NCI-H2227 (cell line): Measurements from ENCODE around the gene BAIAP2.
"Not testable (repeated sequence)": the region's sequence is repeated elsewhere in the genome, so short reads cannot be mapped to it uniquely, and the experiment has no call there.

Experiments used
- DNase-seq: peaks from one replicate; lab custom pipeline; 2025; ENCODE audit not compliant: unreplicated experiment; lab: John Stamatoyannopoulos, UW

BAIAP2 gene

GRCh38 chr17:81154016-81154415, 119.1 kb downstream of the BAIAP2 start:
- DNase-seq = not testable (repeated sequence)

DNA sequence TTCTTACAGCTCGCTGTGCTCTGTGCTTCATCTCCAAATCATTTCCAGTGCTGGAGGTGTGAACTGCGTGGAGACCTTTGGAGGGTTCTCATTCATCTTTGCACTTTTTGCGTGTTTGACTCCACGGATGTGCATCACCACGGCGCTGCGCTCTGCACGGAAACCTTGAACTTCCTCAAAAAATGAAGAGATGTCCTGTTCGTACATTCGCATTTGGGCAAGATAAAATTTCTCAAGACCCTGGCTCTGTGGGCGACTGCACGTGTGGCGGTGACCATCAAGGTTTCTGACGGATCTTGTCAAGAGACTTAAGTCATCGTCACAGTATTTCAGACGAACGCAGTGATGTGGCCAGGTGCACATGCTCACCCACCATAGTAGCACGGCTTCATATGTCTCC, 120.0 kb downstream of the BAIAP2 start:
- DNase-seq = no peak

DNA sequence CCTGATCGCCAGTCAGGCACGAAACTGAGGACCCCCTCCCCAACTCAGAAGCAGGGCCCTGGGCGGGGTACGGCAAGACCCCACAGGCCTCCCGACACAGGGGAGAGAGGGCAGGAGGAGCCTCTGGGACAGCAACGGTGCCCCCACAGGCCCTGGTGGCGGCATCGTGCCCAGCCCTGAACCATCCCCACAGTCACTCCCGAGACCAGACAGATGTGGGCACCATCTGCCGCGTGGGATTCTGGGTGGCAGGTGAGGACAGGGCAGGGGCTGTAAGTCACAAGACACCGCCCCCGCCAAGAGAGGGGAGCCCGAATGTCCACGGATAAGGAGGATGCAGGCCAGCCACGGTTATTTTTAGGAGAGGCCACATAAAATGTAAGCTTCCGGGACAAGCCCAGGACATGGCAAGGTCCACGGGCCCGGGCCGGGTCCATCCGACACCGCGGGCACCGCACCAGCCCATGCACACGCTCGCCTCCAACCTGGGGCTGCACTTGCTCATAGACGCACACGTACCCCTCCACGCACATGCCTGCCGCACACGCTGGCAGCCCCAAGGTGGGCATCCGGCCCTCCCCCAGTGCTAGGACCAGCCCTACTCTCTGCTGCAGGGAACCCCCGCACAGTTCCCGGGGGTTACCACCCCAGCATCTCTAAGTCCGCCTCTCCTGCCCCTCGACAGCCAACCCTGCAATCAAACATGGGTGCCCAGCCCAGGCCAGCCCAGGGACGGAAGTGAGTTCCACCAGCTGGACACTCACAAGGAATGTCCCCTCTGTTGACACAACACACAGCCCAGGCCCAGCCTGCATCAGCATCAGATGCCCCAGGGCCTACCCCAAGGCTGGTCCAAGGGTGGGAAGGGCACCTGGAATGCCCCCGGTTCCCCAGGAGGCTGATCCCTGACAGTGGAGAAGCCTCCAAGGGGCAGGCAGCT, 122.2 kb downstream of the BAIAP2 start:
- DNase-seq = no peak

DNA sequence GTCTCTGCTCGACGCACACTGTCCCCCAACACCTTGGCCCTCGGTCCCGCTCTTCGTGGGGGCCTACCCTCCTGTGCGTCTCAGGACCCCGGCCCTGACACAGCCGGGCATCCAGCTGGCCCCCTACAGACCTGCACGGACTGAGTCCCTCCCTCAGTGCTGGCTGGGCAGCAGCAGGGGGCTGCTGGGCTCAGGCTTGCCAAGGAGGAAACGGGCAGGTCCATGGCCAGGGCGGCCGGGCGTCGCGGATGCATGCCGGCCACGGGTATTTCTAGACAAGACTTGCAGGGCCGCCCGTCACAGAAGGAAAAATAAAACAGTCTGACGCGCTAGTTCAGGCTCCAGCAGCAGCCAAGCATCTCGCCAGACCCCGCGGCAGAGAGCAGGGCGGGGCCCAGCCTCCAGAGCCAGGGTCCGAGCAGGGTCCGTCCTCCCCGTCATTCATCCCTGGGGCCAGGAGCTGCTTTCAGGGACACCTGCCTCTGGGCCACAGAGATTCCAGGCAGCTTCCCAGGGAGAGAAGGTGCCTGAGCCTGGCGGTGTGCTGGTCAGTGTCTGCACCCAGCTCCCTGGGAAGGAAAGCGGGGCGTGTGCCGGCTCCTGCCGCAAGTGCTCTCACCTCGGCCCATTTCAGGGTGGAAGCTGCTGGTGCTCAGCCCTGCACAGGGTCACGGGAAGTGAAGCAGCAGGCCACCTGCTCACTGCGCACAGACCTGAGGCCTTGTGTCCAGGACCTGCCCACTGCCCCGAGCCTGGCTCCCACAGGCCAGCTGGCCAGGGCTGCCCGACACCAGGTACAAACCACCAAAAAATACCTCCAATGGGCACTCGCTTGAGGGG, 123.1 kb downstream of the BAIAP2 start:
- no peak for DNase-seq

DNA sequence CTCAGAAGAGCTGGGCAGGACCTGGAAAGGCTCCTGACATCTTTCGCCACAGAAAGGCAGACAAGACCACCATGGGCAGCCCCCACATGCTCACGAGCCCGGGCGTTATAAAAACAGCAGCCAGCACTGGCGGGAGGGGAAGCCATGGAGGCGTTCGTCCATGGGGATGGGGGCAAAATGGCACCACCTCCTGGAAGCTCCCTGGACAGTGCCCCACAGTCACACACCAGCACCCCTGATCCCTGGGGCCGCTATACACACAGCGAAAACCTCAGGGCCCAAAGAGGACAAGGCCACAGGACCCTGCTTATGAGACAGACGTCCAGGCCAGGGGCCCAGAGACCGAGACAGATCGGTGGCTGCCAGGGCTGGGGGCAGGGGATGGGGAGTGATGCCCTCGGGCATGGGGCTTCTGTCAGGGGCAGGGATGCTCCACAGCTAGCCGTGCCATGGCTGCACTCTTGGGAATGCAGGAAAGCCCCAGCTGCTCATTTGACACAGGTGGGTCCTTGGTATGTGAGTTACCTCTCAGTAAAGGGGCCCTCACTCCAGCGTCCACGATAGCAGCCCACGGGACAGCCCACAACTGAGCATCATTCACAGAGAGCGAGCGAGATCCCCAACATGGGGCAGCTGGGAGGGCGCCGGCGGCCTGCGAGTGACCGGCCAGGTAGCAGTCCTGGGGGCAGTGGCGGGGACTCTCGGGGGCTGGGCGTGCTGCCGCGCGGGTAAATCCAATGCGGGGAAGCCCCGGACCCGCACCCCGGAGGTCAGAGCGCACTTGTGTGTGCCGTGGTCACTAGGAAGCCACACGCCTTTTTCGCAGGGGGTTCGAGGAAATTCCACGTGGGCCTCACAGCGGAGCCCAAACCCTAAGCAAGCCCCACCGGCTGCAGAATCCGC, 124.0 kb downstream of the BAIAP2 start:
- DNase-seq = no peak

- no peak for DNase-seq
These were observed 124.8 kb downstream of the BAIAP2 start for GRCh38 chr17:81159611-81160265.

DNA sequence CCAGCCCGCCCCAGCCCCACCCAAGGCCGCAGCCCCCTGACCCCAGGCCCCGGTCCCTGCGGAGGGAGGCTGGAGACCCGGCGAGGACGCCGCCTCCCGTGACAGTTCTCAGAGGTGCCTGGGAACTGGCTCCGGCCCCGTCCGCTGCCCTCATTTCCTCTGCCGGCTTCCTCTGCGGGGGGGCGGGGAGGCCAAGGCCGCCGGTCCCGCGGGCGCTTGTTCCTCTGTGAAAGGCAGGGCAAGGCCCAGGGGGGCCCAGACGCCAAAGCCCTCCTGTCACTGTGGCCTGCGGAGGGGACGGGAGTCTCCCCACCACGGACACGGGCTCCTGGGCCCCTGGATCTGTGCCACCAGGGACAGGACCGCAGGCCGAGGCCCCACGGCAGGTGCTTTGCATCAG, 125.4 kb downstream of the BAIAP2 start:
- no peak for DNase-seq

- no peak for DNase-seq
These were observed 125.9 kb downstream of the BAIAP2 start for GRCh38 chr17:81160747-81161453.

DNA sequence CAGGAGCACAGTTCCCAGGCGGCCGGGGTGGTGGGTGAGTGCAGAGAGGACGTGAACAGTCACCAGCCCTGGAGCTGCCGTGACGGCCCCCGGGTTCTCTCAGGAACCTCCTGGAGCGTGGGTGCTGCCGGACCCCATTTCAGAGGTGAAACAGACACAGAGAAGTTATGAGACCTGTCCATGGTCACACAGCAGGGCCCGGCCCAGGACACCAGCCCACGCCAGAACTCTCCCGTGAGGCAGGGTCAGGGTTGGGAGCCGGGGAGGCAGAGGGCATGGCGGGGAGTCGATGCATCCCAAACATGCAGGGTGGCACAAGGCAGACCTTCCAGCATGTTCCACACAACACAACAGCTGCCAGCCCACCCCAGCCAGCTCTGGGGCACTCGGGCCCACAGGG, 126.6 kb downstream of the BAIAP2 start:
- no peak for DNase-seq

DNA sequence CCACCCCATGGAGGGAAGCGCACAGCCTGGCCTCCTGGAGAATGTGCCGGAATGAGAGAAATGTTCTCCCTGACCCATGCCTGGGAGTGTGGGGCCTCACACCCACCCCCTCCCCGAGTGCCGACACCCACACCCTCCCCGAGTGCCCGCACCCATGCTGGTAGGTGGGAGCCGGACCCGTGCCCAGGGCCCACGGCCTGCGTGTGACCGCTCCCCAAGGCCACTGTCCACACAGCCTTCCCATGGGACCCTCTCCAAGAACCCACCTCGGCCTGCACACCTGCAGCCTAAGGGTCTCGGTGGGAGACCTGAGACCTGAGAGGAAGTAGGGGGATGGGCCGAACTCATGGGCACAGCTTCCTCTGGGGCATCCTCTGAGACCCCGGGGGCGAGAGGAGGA, 127.0 kb downstream of the BAIAP2 start:
- DNase-seq = no peak

DNA sequence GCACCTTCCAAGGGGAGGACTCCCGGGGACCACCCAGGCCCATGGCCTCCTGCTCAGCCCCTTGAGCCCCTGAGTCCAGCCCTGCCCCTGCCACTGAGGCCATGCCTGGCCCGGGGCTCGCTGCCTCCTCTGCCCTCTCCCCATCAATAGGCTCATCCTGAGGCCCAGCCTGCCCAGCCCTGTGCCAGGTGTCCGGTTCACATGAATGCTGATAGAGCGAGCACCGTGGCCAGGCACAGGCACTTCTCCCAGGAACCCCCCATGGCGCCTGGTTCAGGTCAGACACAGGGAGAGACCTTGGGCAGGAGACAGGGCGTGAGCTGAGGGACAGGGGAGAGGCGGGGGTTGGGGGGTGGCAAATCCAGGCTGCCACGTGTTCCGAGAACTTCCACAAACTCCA, 127.5 kb downstream of the BAIAP2 start:
- DNase-seq = no peak

DNA sequence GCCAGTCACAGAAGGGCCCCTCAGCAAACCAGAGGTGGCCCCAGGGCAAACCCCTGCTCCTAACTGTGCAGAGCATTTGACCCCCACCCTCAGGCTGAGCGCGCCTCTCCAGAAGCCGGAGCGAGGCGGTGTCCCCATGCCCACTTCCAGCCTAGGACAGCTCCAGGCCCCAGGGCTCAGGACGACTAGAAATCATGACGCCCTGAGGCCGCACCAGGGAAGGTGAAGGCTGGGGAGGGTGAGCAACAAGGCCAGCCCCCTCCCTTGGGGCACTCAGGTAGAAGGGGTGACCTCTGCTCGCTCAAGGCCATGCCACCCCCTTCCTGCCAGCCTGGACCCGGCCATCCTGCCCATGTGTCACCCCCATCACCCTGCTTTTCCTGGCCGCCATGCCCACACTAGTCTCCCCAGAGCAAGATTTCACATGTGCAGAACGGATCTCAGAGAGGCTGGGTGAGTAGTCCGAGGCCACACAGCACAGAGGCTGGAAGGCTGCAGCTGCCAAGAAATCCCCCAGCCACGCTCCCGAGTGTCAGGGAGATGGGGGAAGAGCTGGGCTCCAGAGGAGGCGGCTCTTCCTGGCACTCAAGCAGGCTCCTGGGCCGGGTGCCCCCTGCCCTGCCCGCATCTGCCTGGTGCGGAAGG, 128.2 kb downstream of the BAIAP2 start:
- DNase-seq = no peak

DNA sequence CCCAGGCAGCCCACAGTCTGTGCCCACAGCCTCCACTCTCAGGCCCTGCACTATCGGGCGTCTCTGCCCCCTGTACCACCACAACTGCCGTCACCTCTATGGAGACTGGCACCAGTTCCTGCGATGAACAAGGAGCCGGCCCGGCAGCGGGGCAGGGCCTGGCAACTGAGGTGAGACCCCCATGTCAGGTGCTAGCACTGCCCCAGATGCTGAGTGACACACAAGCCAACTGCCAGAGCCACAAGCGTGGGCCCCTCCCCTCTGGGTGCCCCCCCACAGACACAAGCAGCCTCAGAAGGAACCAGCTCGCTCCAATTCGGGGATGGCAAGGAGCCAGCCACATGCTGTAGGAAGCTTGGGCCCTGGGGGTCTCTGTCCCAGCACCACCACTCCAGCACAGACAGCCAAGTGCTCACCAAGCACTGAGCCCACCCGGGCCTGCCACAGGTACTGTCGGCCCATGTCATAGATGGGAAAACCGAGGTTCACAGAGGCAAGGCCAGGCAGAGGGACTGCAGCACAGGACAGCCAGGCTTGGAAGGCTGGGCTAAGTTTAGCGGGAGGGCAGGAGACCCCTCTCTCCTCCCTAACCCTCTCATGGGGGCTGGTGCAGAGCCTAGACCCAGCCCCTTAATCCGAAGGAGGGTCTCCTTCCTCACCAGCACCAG, 128.9 kb downstream of the BAIAP2 start:
- no peak for DNase-seq

GRCh38 chr17:81164371-81165245, 129.7 kb downstream of the BAIAP2 start:
- DNase-seq = no peak

DNA sequence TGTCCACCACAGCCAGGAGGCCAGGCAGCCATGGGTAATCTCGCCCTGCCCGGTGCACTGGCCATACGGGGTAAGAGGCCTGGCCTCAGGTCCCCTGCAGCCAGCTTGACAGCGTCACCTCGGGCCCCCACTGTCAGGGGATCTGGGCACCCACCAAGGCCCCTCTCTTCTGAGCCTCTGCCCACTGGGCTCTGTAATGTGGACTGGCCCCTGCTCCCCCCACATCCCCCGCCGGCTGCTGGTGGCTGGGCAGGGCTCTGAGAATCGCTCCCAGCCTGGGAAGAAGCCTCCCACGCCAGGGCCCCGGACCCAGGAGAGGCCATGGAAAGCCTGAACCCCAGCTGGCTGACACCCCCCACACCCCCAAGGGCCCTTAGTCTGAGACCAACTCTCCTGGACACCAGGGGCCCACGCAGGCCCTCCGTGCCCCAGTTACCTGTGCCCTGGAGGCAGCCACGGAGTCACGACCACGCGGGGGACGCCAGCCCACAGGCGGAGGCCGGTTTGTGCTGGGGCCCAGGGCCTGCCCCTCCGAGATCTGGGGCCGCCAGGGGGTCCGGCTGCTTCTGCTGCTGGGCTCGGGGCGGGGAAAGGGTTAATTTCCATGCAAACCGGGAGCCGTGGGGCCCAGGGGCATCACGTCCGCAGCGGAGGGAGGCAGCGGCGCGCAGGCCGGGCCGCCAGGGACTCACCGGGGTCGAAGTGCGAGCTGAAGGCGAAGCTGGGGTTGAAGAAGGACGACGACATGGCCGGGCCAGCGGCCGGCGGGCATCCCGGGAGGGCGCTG, 130.5 kb downstream of the BAIAP2 start, which contains the start of gene PVALEF:
Gene PVALEF (plus strand): TSS at position 262 of the 787 bp plus-strand sequence. CDS start 15,720 bp downstream, outside the sequence.
- DNase-seq = peak; percentile 64

DNA sequence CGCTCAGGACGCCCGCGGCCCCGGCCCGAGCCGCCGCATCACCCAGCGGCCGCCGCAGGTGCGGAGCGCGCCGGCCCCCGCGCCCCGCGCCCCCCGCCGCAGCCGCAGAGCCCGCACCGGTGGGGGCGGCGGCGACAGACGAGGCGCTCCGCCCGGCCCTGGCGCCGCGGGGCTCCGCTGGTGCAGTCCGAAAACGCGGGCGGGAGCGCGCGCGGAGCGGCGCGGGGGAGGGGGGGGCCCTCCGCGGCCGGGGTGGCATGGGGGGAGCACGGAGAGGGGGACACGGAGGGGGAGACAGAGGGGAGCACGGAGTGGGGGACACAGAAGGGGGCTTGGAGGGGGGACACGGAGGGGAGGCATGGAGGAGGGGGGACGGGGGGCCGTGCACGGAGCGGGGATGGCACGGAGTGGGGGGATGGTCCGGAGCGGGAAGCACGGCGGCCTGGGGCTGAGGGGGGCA, 131.1 kb downstream of the BAIAP2 start, which contains the start of gene AATK:
Gene AATK (minus strand): TSS at position 189 of the 460 bp plus-strand sequence. CDS start 229 bp downstream, outside the sequence.
- DNase-seq = peak; percentile 59
